ENCODE measurements around the gene UVRAG.

DNA sequence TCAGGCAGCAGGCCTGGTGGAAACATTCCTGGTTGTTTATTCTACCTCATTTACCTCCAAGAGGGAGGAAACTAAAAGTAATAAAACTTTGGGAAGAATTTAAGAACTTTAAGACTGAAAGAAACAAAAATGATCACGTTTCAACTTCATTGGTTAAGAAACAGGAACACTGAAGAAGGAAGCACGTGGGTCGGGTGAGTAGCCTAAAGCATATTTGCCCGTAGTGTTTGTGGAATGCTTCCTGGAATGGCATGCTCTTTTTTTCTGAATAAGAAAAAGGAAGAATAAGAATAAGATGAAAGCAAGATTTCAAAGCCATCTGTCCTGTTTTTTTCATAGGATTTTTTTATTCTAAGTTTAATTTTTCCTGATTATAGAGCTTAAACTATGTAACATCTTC lies 308.2 kb downstream of the UVRAG start:
- no peak for TF ChIP-seq POLR2A (IDR thresholded peaks at IDR 0.05; ENCODE audit: low read depth, low read length)
- no peak for TF ChIP-seq POLR2AphosphoS5 (IDR thresholded peaks at IDR 0.05; ENCODE audit: low read depth, low read length)

All from GM12891 (cell line).